HG03060 (cell line): ENCODE data around the gene HTR4.

Experiments used
- ATAC-seq: cut with Tn5 transposase; IDR thresholded peaks from one replicate; pipeline ENCODE4 v1.9.1; 2021; ENCODE audit warnings: low read depth, moderate number of reproducible peaks; ENCODE audit not compliant: unreplicated experiment

The HTR4 gene

GRCh38 chr5:148445578-148445977 lies 208.7 kb downstream of the HTR4 start:
- no peak for ATAC-seq

- ATAC-seq: peak; percentile 75
These were observed 210.3 kb downstream of the HTR4 start for GRCh38 chr5:148443998-148444397.

GRCh38 chr5:148443241-148443640 lies 211.1 kb downstream of the HTR4 start:
- no peak for ATAC-seq

- no peak for ATAC-seq
These were observed 215.4 kb downstream of the HTR4 start for GRCh38 chr5:148438933-148439332.

GRCh38 chr5:148437249-148437648 lies 217.1 kb downstream of the HTR4 start:
- ATAC-seq: no peak

GRCh38 chr5:148436029-148436428 lies 218.3 kb downstream of the HTR4 start:
- no peak for ATAC-seq

DNA sequence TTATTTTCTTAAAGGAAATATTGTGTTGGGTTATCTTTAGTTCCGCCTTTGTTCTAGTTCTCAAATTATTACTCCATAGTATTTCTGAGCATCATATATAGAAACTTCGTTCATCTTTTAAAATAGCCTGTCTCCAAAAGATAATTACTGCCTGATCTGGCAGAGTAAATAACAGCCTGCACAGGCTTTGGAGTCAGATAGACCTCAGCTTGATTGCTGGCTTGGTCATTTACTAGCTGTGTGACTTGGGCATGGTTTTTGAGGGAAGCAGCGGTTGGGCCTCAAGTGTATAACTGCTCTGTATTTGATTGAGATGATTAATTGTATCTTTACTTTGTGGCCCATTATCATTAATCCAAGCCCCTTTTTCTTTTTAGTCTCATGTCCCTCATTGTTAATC lies 220.5 kb downstream of the HTR4 start:
- ATAC-seq: no peak
